ENCODE results near the gene RAD54L. TPM values are rescaled to one million over a fixed set of nuclear protein-coding genes. Genes with fewer than 3 reads are reported as not detected.
"Not testable (repeated sequence)": the region's sequence is repeated elsewhere in the genome, so short reads cannot be mapped to it uniquely, and the experiment has no call there.

RAD54L gene
- total RNA-seq, 1 donor from 2014 or later = 0.33 TPM

DNA sequence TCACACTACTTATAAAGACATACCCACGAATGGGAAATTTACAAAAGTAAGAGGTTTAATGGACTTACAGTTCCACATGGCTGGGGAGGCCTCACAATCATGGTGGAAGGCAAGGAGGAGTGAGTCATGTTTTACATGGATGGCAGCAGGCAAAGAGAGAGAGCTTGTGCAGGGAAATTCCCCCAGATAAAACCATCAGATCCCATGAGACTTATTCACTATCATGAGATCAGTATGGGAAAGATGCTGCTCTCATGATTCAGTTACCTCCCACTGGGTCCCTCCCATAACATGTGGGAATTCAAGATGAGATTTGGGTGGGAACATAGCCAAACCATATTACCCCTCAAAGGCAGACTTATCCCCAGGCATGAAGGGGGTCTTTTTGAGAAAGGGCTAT, 8.7 kb upstream of the RAD54L start:
- not testable (repeated sequence) for ATAC-seq; DNase-seq (ENCODE audit: low spot score)

DNA sequence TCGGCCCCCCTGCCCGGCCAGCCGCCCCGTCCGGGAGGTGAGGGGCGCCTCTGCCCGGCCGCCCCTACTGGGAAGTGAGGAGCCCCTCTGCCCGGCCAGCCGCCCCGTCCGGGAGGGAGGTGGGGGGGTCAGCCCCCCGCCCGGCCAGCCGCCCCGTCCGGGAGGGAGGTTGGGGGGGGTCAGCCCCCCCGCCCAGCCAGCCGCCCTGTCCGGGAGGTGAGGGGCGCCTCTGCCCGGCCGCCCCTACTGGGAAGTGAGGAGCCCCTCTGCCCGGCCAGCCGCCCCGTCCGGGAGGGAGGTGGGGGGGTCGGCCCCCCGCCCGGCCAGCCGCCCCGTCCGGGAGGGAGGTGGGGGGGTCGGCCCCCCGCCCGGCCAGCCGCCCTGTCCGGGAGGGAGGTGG, 5.8 kb upstream of the RAD54L start:
- not testable (repeated sequence) for ATAC-seq; DNase-seq (ENCODE audit: low spot score)

- DNase-seq (ENCODE audit: low spot score) (no peak), ATAC-seq (no peak)
Measured at GRCh38 chr1:46242918-46243317, 4.6 kb upstream of the RAD54L start.

DNA sequence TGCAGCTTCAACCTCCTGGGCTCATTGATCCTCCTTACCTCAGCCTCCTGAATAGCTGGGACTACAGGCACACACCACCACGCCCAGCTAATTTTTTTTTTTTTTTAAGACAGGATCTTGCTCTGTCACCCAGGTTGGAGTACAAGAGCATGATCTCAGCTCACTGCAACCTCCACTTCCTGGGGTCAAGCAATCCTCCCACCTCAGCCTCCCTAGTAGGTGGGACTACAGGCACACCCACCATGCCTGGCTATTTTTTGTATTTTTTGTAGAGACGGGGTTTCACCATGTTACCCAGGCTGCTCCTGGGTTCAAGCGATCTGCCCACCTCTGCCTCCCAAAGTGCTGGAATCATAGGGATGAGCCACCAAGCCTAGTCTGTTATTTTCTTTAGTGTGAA, 3.7 kb upstream of the RAD54L start:
- not testable (repeated sequence) for ATAC-seq; DNase-seq (ENCODE audit: low spot score)

GRCh38 chr1:46244656-46245371, 2.7 kb upstream of the RAD54L start:
- no peak for DNase-seq (ENCODE audit: low spot score)
- no peak for ATAC-seq

GRCh38 chr1:46246136-46246535, 1.4 kb upstream of the RAD54L start:
- not testable (repeated sequence) for ATAC-seq; DNase-seq (ENCODE audit: low spot score)

DNA sequence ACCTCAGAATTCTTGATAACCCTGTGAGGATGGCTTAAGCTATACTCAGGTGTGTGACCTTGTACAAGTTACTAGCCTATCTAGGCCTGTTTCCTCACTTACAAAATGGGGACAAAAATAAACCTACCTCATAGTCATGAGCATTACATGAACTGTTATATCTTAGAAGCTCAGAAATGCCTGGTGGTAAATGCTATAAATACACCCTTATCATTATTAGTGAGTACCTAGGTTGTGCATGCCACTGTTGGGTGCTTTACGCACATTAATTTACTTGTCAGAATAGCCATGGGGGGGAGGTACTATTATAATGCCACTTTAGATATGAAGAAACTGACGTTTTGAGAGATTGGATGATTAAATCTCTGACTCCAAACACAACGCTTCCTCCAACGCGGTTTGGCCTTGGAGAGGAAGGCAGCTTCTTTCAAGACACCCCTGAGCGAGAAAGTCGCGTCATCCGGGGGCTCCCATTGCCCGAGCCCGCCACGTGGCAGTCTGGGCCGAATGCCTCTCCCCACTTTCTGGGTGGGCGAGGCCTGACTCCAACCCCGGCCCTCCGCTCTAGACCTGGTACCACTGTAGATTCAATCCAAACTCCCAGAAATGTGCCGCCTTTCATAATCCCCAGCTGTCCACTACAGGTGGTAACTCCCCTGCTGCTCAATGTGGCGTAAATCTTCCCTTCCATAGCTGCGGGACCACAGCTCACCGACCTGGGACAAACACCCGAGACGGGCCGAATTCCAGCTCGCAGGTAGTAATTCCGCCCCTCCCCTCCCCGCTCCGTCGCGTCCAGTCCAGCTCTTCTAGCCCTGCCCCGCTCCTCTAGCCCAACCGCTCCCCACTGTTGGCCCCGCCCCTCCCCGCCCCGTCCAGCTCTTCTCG, 771 bp upstream of the RAD54L start:
- ATAC-seq (peak; percentile 90), DNase-seq (ENCODE audit: low spot score) (peak; percentile 92)

- DNase-seq (ENCODE audit: low spot score) = peak; percentile 57
- no peak for ATAC-seq
Measured at GRCh38 chr1:46248122-46248920, 758 bp downstream of the RAD54L start.

- no peak for ATAC-seq
- DNase-seq (ENCODE audit: low spot score) = no peak
Measured at GRCh38 chr1:46254668-46255067, 7.1 kb downstream of the RAD54L start.

- no peak for ATAC-seq
- no peak for DNase-seq (ENCODE audit: low spot score)
Measured at GRCh38 chr1:46256523-46256922, 9.0 kb downstream of the RAD54L start.

GRCh38 chr1:46262508-46262907, 14.9 kb downstream of the RAD54L start:
- DNase-seq (ENCODE audit: low spot score) (no peak), ATAC-seq (no peak)

- DNase-seq (ENCODE audit: low spot score) = no peak
- ATAC-seq = no peak
Measured at GRCh38 chr1:46263146-46263545, 15.6 kb downstream of the RAD54L start.

- DNase-seq (ENCODE audit: low spot score) (no peak), ATAC-seq (no peak)
Measured at GRCh38 chr1:46268578-46268977, 21.0 kb downstream of the RAD54L start.

DNA sequence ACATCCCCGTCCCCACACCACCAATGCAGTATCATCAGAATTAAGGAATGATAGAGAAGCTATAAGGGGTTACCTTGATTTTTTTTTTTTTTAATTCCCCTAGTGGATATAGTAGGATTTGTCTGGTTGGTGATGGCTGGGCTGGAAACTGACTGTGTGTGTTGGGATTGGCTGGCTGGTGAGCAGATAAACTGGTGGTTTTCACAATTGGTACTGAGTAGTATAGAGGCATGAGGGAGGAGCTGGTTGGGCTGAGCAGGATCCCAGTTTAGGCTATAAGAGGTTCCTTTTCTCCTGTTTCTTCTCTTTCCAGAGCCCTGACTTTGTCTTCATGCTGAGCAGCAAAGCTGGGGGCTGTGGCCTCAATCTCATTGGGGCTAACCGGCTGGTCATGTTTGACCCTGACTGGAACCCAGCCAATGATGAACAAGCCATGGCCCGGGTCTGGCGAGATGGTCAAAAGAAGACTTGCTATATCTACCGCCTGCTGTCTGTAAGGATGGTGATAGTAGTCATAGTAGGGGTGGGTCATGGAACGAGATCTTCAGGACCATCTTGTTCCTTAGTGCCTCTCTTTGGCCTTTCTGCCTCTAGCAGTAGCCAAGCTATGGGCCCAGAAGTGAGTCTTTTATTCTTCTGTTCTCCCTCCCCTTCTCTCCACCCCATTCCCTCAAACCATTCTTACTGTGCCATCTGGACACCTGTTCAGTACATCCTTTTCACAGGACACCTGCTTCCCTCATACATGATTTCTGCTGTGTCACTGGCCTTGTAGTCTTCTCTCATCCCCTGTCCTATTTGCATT, 26.9 kb downstream of the RAD54L start:
- ATAC-seq (no peak), DNase-seq (ENCODE audit: low spot score) (no peak)

- DNase-seq (ENCODE audit: low spot score) = no peak
Measured at GRCh38 chr1:46275030-46275337, 27.4 kb downstream of the RAD54L start.

DNA sequence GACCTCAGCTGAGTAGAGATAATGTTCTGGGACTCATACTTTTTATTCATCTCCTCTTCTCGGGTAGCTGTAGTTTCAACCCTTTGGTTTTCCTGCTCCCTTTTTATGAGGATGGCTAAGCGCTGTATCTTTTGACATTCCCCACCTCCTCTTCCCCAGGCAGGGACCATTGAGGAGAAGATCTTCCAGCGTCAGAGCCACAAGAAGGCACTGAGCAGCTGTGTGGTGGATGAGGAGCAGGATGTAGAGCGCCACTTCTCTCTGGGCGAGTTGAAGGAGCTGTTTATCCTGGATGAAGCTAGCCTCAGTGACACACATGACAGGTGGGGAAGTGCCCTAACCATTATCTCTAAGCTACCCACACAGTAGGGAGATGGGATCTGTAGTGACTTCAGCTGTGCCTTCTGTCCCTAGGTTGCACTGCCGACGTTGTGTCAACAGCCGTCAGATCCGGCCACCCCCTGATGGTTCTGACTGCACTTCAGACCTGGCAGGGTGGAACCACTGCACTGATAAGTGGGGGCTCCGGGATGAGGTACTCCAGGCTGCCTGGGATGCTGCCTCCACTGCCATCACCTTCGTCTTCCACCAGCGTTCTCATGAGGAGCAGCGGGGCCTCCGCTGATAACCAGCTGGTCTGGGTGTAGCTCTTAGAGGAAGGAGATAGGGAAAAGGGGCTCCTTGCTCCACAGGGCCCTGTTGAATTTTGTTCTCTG, 30.3 kb downstream of the RAD54L start:
- DNase-seq (ENCODE audit: low spot score) (no peak), ATAC-seq (peak; percentile 8)

More at GRCh38 chr1:46275030-46275337, 27.4 kb downstream of the RAD54L start:
- no peak for ATAC-seq

DNA sequence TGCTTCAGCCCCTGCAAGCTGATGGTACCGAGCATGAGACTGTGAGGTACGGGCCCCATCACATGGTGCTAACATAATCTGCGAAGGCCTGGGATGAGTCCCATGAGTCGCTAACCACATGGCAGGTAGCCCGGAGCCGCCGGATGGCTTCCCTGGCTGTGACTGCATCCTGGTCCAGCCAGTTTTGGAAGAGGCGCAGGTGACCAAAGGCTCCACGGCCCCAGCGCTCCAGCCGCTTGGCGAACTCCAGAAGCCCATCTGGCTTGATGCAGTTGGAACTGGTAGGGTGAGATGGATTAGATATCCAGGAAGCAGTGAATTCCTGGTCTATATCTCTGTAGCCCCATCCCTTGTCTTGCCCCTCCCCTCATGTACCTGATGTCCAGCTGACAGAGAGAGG, 31.2 kb downstream of the RAD54L start:
- no peak for ATAC-seq
- DNase-seq (ENCODE audit: low spot score) = no peak

GRCh38 chr1:46280092-46280491, 32.5 kb downstream of the RAD54L start:
- DNase-seq (ENCODE audit: low spot score) = no peak
- ATAC-seq = no peak

DNA sequence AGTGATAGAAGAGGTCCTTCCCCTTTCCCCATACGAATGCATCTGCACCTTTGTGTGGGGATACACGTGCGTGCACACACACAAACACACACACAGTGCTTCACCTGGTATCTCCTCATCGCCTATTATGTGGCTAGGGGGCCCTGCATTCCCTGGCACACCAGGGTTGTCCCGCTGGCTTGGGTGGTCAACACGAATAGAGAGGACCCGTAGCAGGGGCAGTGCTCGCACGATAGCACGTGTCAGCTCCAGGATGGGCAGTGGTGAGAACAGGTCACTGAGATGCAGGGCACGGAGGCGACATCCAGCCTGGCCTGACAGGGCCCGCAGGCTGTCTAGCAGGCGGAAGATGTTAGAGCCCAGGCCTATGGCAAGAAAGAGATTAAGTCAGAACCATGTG, 33.5 kb downstream of the RAD54L start:
- ATAC-seq (no peak), DNase-seq (ENCODE audit: low spot score) (no peak)

DNA sequence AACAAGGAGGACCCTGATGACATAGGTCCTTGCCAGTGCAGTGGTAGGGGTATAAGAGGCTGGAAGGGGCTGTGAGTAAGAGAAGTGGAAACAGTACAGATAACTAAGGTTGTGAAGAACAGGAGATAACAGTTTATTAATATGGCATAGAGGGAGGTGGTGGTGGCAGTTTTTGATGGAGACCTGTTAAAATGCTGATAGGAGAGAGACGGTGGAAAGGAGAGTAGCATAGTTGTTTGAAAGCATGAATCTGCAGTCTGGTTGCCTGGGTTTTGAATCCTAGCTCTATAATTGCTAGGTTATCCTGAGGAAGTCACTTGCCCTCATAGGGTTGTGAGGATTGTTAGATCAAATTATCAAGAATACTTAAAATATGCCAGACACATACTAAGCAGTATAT, 36.5 kb downstream of the RAD54L start:
- no peak for ATAC-seq

More for the DNA sequence above, 36.5 kb downstream of the RAD54L start:
- DNase-seq (ENCODE audit: low spot score) = no peak

Measured in left lobe of liver (tissue), 2 donors.